DND-41 (cell line): ENCODE data around the gene RBKS.

Source experiments
- ATAC-seq: fragments of 200-7000 bp; cut with Tn5 transposase; 3 replicates; pipeline ENCODE4 v1.9.1; 2021; ENCODE audit warnings: low read depth; ENCODE audit not compliant: insufficient read depth
- DNase-seq: peaks from one replicate; pipeline ENCODE4 v3.0.0-alpha.2; 2020
- H2AFZ ChIP-seq: 2 replicates; pipeline ENCODE4 v1.6.0; 2012; ENCODE audit warnings: low read depth, low read length
- H3K27ac ChIP-seq: 2 replicates; pipeline ENCODE4 v1.5.1; 2012; ENCODE audit warnings: low read length, inconsistent platforms
- H3K27me3 ChIP-seq: fragments of 200-600 bp; sonication (generic); 2 replicates; pipeline ENCODE4 v1.6.0; 2012; ENCODE audit warnings: low read length, mild to moderate bottlenecking, inconsistent platforms; ENCODE audit not compliant: insufficient read depth, poor library complexity
- H3K36me3 ChIP-seq: 2 replicates; pipeline ENCODE4 v1.5.1; 2012; ENCODE audit warnings: low read length, inconsistent platforms; ENCODE audit not compliant: insufficient read depth
- H3K4me1 ChIP-seq: 2 replicates; pipeline ENCODE4 v1.5.1; 2012; ENCODE audit warnings: mild to moderate bottlenecking, low read length; ENCODE audit not compliant: insufficient read depth
- H3K4me2 ChIP-seq: 2 replicates; pipeline ENCODE4 v1.6.0; 2012; ENCODE audit warnings: mild to moderate bottlenecking, moderate library complexity, low read length, inconsistent platforms; ENCODE audit not compliant: insufficient read depth
- H3K4me3 ChIP-seq, 2 experiments: fragments of 200-600 bp in 1 of 2; shearing (Covaris generic) in 1 of 2; 2 replicates each; pipeline ENCODE4 v1.5.1; 2012 to 2016; ENCODE audit warnings: inconsistent platforms in 2 of 2, low read length in 2 of 2, mild to moderate bottlenecking in 2 of 2, low read depth in 1 of 2, moderate library complexity in 1 of 2
- H3K79me2 ChIP-seq: 2 replicates; pipeline ENCODE4 v1.6.0; 2012; ENCODE audit warnings: low read length, inconsistent platforms; ENCODE audit not compliant: insufficient read depth
- H3K9ac ChIP-seq: 2 replicates; pipeline ENCODE4 v1.6.0; 2012; ENCODE audit warnings: low read depth, mild to moderate bottlenecking, inconsistent platforms, low read length, moderate library complexity
- H3K9me3 ChIP-seq: 2 replicates; pipeline ENCODE4 v1.5.1; 2012; ENCODE audit warnings: low read length, moderate library complexity, mild to moderate bottlenecking, inconsistent platforms; ENCODE audit not compliant: insufficient read depth, severe bottlenecking
- H4K20me1 ChIP-seq: 2 replicates; pipeline ENCODE4 v1.6.0; 2012; ENCODE audit warnings: low read length; ENCODE audit not compliant: insufficient read depth
- EZH2 ChIP-seq: IDR thresholded peaks from 3 replicates; pipeline ENCODE4 v1.6.1; 2012; ENCODE audit warnings: borderline replicate concordance, low read depth, mild to moderate bottlenecking, moderate library complexity, low read length, inconsistent platforms; ENCODE audit not compliant: severe bottlenecking
- TF ChIP-seq, protein P1 (sequence below): IDR thresholded peaks from 2 replicates; pipeline ENCODE4 v1.5.1; 2012; ENCODE audit warnings: borderline replicate concordance, low read length, moderate library complexity, mild to moderate bottlenecking; ENCODE audit not compliant: poor library complexity, severe bottlenecking; ENCODE audit errors: extremely low read depth

The RBKS gene

DNA sequence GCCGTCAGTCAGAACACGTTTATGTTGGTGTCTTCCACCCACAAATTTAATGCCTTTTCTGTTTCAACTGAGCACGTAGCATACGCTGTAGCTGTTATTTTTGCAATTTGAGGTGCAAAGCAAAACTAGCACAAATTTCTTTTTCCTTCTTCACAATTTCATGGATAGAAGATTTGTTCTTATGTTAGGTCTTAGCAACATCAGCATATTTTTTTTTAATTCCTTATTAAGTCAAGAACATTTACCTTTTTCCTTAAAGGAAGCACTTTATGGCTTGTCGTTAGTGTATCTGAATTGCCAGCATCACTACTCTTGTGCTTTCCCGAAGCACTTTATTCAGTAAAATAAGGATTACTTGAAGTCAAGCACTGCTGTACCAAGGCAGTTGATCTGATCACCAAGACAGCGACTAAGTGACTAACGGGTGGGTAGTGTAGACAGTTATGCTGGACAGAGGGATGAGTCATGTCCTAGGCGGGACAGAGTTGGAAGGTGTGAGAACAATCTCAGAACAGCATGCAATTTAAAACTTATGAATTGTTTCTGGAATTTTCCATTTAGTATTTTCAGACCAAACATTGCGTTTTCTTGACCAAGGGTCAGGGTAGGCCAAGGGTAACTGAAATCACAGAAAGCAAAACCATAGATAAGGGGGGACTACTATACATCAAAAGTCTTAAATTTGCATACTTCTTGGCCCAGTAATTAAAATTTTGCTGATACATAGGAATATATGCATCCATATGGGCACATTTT lies 13.6 kb upstream of the RBKS start:
- DNase-seq: no peak
- no peak for TF ChIP-seq EZH2
- TF ChIP-seq, protein P1, sequence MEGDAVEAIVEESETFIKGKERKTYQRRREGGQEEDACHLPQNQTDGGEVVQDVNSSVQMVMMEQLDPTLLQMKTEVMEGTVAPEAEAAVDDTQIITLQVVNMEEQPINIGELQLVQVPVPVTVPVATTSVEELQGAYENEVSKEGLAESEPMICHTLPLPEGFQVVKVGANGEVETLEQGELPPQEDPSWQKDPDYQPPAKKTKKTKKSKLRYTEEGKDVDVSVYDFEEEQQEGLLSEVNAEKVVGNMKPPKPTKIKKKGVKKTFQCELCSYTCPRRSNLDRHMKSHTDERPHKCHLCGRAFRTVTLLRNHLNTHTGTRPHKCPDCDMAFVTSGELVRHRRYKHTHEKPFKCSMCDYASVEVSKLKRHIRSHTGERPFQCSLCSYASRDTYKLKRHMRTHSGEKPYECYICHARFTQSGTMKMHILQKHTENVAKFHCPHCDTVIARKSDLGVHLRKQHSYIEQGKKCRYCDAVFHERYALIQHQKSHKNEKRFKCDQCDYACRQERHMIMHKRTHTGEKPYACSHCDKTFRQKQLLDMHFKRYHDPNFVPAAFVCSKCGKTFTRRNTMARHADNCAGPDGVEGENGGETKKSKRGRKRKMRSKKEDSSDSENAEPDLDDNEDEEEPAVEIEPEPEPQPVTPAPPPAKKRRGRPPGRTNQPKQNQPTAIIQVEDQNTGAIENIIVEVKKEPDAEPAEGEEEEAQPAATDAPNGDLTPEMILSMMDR: no peak
- no peak for ATAC-seq

DNA sequence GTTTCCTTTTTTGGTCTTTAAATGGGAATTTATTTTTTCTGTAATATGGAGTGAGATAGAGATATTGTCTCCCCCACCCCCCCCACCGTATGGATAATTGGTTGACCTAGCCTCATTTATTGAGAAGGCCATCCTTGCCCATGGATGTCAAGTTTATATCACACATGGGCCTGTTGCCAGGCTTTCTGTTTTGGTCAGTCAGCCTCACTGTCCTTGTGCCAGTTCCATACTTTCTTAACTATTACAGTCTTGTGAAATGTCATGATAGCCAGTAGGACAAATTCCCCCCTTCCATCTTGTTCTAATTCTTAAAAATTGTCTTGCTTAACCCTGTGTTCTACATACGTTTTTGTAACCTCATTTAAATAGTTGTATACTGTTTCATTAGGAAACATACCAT lies 12.8 kb upstream of the RBKS start:
- Histone ChIP-seq H4K20me1 (no peaks in the 10 kb centered on the region), H3K27ac (no peak overlapping the region), H2AFZ (no peak overlapping the region), H3K79me2 (peaks cover 18% of the 10 kb centered on the region), H3K4me3 (no peak overlapping the region), H3K4me2 (no peak overlapping the region), H3K27me3 (no peaks in the 10 kb centered on the region), H3K9me3 (no peaks in the 10 kb centered on the region), H3K4me1 (no peaks in the 10 kb centered on the region), H3K9ac (no peak overlapping the region), H3K36me3 (peaks cover 20% of the 10 kb centered on the region; the same call in 1 of the 2 replicates)
- no peak for ATAC-seq
- DNase-seq: no peak
- TF ChIP-seq, protein P1: no peak
- no peak for TF ChIP-seq EZH2

More for the DNA sequence above, 13.6 kb upstream of the RBKS start:
- no peak overlapping the region for H3K4me2 ChIP-seq
- no peaks in the 10 kb centered on the region for H4K20me1 ChIP-seq
- no peaks in the 10 kb centered on the region for H3K9me3 ChIP-seq
- no peaks in the 10 kb centered on the region for H3K27me3 ChIP-seq
- peaks cover 15% of the 10 kb centered on the region for H3K79me2 ChIP-seq
- no peak overlapping the region for H2AFZ ChIP-seq
- no peak overlapping the region for H3K4me3 ChIP-seq
- H3K36me3 ChIP-seq: peaks cover 12% of the 10 kb centered on the region; the same call in 1 of the 2 replicates
- no peak overlapping the region for H3K27ac ChIP-seq
- no peak overlapping the region for H3K9ac ChIP-seq
- no peaks in the 10 kb centered on the region for H3K4me1 ChIP-seq

DNA sequence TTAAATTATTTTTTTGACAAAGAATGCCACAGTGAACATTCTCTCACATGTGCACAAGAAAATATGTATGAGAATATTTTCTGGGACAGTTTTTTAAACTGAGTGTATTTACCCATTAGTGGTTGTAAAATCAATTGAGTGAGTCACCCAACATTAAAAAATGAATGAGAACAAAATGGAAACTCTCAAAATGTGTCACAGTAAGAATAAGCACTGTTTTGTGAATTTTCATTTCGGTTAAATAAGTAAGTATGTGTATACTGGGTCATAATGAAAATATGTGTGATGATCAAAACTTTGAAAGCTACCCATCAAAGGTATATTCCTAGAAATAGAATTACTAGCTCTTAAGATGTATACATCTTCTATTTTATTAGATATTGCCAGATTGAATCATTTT lies 11.9 kb upstream of the RBKS start:
- ATAC-seq: no peak
- H3K9ac ChIP-seq: no peak overlapping the region
- H2AFZ ChIP-seq: no peak overlapping the region
- H3K4me2 ChIP-seq: no peak overlapping the region
- H3K27ac ChIP-seq: no peak overlapping the region
- H3K9me3 ChIP-seq: no peaks in the 10 kb centered on the region
- TF ChIP-seq, protein P1: no peak
- no peak for TF ChIP-seq EZH2
- H4K20me1 ChIP-seq: no peaks in the 10 kb centered on the region
- H3K27me3 ChIP-seq: no peaks in the 10 kb centered on the region
- DNase-seq: no peak
- peaks cover 18% of the 10 kb centered on the region; the same call in 1 of the 2 replicates for H3K36me3 ChIP-seq
- no peak overlapping the region for H3K4me3 ChIP-seq
- H3K4me1 ChIP-seq: no peaks in the 10 kb centered on the region
- H3K79me2 ChIP-seq: peaks cover 12% of the 10 kb centered on the region
